K562 (cell line): Measurements from ENCODE around the gene TMED8. TPM values are rescaled to one million over a fixed set of nuclear protein-coding genes. Genes with fewer than 3 reads are reported as not detected.

Experiments
- ATAC-seq: fragments of 200-7000 bp; cut with Tn5 transposase; 3 replicates; pipeline ENCODE4 v1.9.1; 2020; ENCODE audit warnings: moderate library complexity
- BruUV-seq: library from RNA; stranded (reverse); fragments of 400-500 nt; replicated peaks from 2 replicates; lab custom pipeline; 2021; lab: Mats Ljungman, UMichigan
- CTCF ChIA-PET: fragments of 300-600 bp; formaldehyde crosslinking; extraction: SDS; loops from one replicate; lab custom pipeline; 2021; ENCODE audit warnings: low intra/inter-chr PET ratio; lab: Yijun Ruan, JAX
- POLR2A ChIA-PET: fragments of 300-600, 350-650 bp; sonication (Branson Sonifier 250); formaldehyde crosslinking; extraction: SDS; loops from one replicate; lab custom pipeline; 2021; ENCODE audit warnings: antibody characterized with exemption, inconsistent platforms; lab: Yijun Ruan, JAX
- DNase-seq, 4 experiments: peaks; one replicate each; pipeline versions ENCODE4 v3.0.0 to v3.0.0-alpha.2; 2011 to 2018; ENCODE audit warnings: low spot score in 3 of 4, mixed read lengths in 3 of 4; ENCODE audit errors: extremely low read depth in 1 of 4
- FAIRE-seq: peaks from 2 replicates; lab custom pipeline; 2011; peaks lifted over from hg19 to GRCh38; lab: Jason Lieb, UNC
- H2AFZ ChIP-seq: 2 replicates; pipeline ENCODE4 v1.6.0; 2011; ENCODE audit warnings: low read depth, low read length, control low read depth, inconsistent platforms
- H3K27ac ChIP-seq: fragments of 200-600 bp; 3 replicates; pipeline ENCODE4 v1.8.0; 2011; ENCODE audit warnings: low read depth, mild to moderate bottlenecking, control low read depth, inconsistent platforms, low read length, moderate library complexity, mixed read lengths; ENCODE audit errors: extremely low read depth
- H3K27me3 ChIP-seq, 2 experiments: fragments of 300-600 bp in 1 of 2; 2 replicates in 1 of 2; 3 replicates in 1 of 2; pipeline versions ENCODE4 v1.6.0 to v1.8.0; 2011; ENCODE audit warnings: inconsistent platforms in 2 of 2, low read length in 2 of 2, mild to moderate bottlenecking in 1 of 2, mixed read lengths in 1 of 2, moderate library complexity in 1 of 2; ENCODE audit not compliant: control insufficient read depth in 2 of 2, insufficient read depth in 2 of 2
- H3K36me3 ChIP-seq: fragments of 300-600 bp; 3 replicates; pipeline ENCODE4 v1.8.0; 2011; ENCODE audit warnings: mild to moderate bottlenecking, low read length, inconsistent platforms; ENCODE audit not compliant: control insufficient read depth, insufficient read depth
- H3K4me1 ChIP-seq, 2 experiments: fragments of 200-600 bp in 1 of 2; replicated peaks in 1 of 2; 2 replicates in 1 of 2; 3 replicates in 1 of 2; pipeline versions ENCODE4 v1.5.1 to v1.8.0; 2011; ENCODE audit warnings: inconsistent platforms in 2 of 2, low read length in 2 of 2, mild to moderate bottlenecking in 1 of 2, mixed read lengths in 1 of 2, moderate library complexity in 1 of 2; ENCODE audit not compliant: control insufficient read depth in 2 of 2, insufficient read depth in 2 of 2
- H3K4me2 ChIP-seq: 2 replicates; pipeline ENCODE4 v1.6.1; 2011; ENCODE audit warnings: low read length, control low read depth, inconsistent platforms, mixed read lengths; ENCODE audit not compliant: insufficient read depth
- H3K4me3 ChIP-seq: fragments of 200-600 bp; sonication (generic), shearing (Covaris generic); 2 replicates; pipeline ENCODE4 v1.5.1; 2016; ENCODE audit warnings: control low read depth, inconsistent platforms
- H3K79me2 ChIP-seq: fragments of 200-600 bp; 3 replicates; pipeline ENCODE4 v1.8.0; 2011; ENCODE audit warnings: low read length, inconsistent platforms; ENCODE audit not compliant: control insufficient read depth, insufficient read depth
- H3K9ac ChIP-seq, 2 experiments: 2 replicates each; pipeline versions ENCODE4 v1.6.0 to v1.6.1; 2011; ENCODE audit warnings: low read depth in 2 of 2, low read length in 2 of 2, control low read depth in 1 of 2, inconsistent platforms in 1 of 2, mild to moderate bottlenecking in 1 of 2, mixed read lengths in 1 of 2; ENCODE audit not compliant: insufficient read depth in 1 of 2
- H3K9me1 ChIP-seq: one replicate; pipeline ENCODE4 v1.6.0; 2011; ENCODE audit warnings: inconsistent platforms, mild to moderate bottlenecking, low read length, moderate library complexity; ENCODE audit not compliant: control insufficient read depth, insufficient read depth
- H3K9me3 ChIP-seq: replicated peaks from 2 replicates; pipeline ENCODE4 v1.5.1; 2011; ENCODE audit warnings: low read depth, low read length, inconsistent platforms; ENCODE audit not compliant: control insufficient read depth, insufficient read depth
- H4K20me1 ChIP-seq: replicated peaks from 2 replicates; pipeline ENCODE4 v1.6.1; 2011; ENCODE audit warnings: low read length, inconsistent platforms, mixed read lengths; ENCODE audit not compliant: control insufficient read depth, insufficient read depth
- ARID4B ChIP-seq: sonication (generic); formaldehyde crosslinking; IDR thresholded peaks from 2 replicates; pipeline ENCODE4 v1.8.0; 2022; ENCODE audit warnings: mild to moderate bottlenecking, missing genetic modification reagents
- E4F1 ChIP-seq: fragments of 250-450 bp; sonication (Bioruptor Pico); IDR thresholded peaks from 2 replicates; pipeline ENCODE4 v1.5.0; 2021; ENCODE audit warnings: mild to moderate bottlenecking, borderline replicate concordance
- STAT6 ChIP-seq: sonication (generic); formaldehyde crosslinking; IDR thresholded peaks from 2 replicates; pipeline ENCODE4 v1.8.1; 2023; ENCODE audit warnings: mild to moderate bottlenecking, missing genetic modification reagents
- WHSC1 ChIP-seq: IDR thresholded peaks from one replicate; pipeline ENCODE4 v1.6.1; 2012; ENCODE audit warnings: low read length, control low read depth, inconsistent platforms
- ZNF124 ChIP-seq: sonication (generic); formaldehyde crosslinking; IDR thresholded peaks from 2 replicates; pipeline ENCODE4 v1.8.1; 2022; ENCODE audit warnings: missing genetic modification reagents
- ZNF140 ChIP-seq: fragments of 250-450 bp; sonication (Bioruptor Pico); IDR thresholded peaks from 2 replicates; pipeline ENCODE4 v1.8.0; 2021; ENCODE audit warnings: moderate library complexity, mild to moderate bottlenecking, inconsistent platforms
- ZNF695 ChIP-seq: fragments of 450-650 bp; formaldehyde crosslinking; IDR thresholded peaks from 2 replicates; pipeline ENCODE4 v1.4.0; 2020; ENCODE audit warnings: mild to moderate bottlenecking, moderate library complexity
- WGBS: fragments of 100-300 bp; shearing (Covaris generic); methylation state at CpG from one replicate; pipeline ENCODE4 v1.1.6; 2016; ENCODE audit warnings: low coverage, mixed read lengths; ENCODE audit not compliant: insufficient coverage; ENCODE audit errors: missing lambda C conversion rate; 5-methylcytosine and 5-hydroxymethylcytosine counted together
- in situ Hi-C: fragments of 300-500 bp; cut with MboI; formaldehyde crosslinking; loops from 4 replicates; pipeline ENCODE4 v1.15.0; 2018; ENCODE audit warnings: inconsistent platforms, mixed read lengths
- intact Hi-C: fragments of 100-400 bp; cut with micrococcal nuclease; formaldehyde crosslinking; loops from 2 replicates; pipeline ENCODE4 v1.14.2; 2022
- polyA plus RNA-seq, 8 experiments: library from polyadenylated mRNA; depleted of rRNA in 4 of 8; stranded (reverse) in 5 of 8; unstranded in 3 of 8; fragments of >200 nt; fragmentation: Nextera tagmentation in 2 of 8; fragmentation: Illumina TruSeq in 1 of 8; extraction: Ambion mirVana in 2 of 8; extraction: Trizol in 1 of 8; gene quantifications; 2 replicates each; pipeline versions ENCODE4 v1.2.1 to v1.2.3, GENCODE V29; 2011 to 2014; ENCODE audit warnings: inconsistent platforms in 1 of 8, missing spikeins in 1 of 8
- total RNA-seq, 7 experiments: library from RNA; depleted of rRNA in 6 of 7; stranded (reverse); fragments of >200 nt in 6 of 7; fragmentation: Illumina TruSeq in 2 of 7; extraction: Trizol in 2 of 7; gene quantifications; 2 replicates each; pipeline versions ENCODE4 v1.2.1 to v1.2.3, GENCODE V29; 2011 to 2021; ENCODE audit warnings: low replicate concordance in 1 of 7

The TMED8 gene
- total and polyA plus RNA-seq, 9 of the 15 experiments (the other 6 are each of a cell fraction or from before 2014, with no cell fraction given): 3.3 to 17.4 (median 12.0) TPM

- no peak for TF ChIP-seq STAT6
- TF ChIP-seq, all 486 proteins: peak for 11
Observed at GRCh38 chr14:77406718-77407117, 29.8 kb upstream of the TMED8 start (continued).

GRCh38 chr14:77406086-77406485 lies 29.2 kb upstream of the TMED8 start:
- H3K4me3 ChIP-seq: no peak overlapping the region
- ATAC-seq (peak; percentile 8; the same call in 1 of the 3 replicates), FAIRE-seq (no peak), DNase-seq (peak in 2 of 4 experiments; percentile 10 to 13)
- H3K4me2 ChIP-seq: no peak overlapping the region
- no peaks in the 10 kb centered on the region for H3K9me1 ChIP-seq
- POLR2A ChIA-PET: no interaction called here
- intact Hi-C loops: loop anchor here (5.0 kb wide), 2 partner anchors 51 to 84 kb away; partner anchors contain the start of genes AHSA1, GSTZ1, POMT2 and VIPAS39
- in situ Hi-C loops: no loop called here
- H3K4me1 ChIP-seq: peaks cover 7 to 31% of the 10 kb centered on the region in 2 experiments
- no peak overlapping the region for H3K27ac ChIP-seq
- H2AFZ ChIP-seq: no peak overlapping the region
- H3K27me3 ChIP-seq: no peaks in the 10 kb centered on the region
- H3K36me3 ChIP-seq: no peaks in the 10 kb centered on the region
- no TSS peak for BruUV-seq
- no peaks in the 10 kb centered on the region for H3K9me3 ChIP-seq
- 7% methylated on average over 3 of the region's 3 CpGs for WGBS
- CTCF ChIA-PET: no interaction called here
- H3K9ac ChIP-seq: no peak overlapping the region; a peak in 1 of 4 replicates
- no peaks in the 10 kb centered on the region for H3K79me2 ChIP-seq
- H4K20me1 ChIP-seq: no peaks in the 10 kb centered on the region
- TF ChIP-seq ZNF695 (no peak), ZNF124 (CRISPR knock-in tag) (no peak), E4F1 (CRISPR knock-in tag) (no peak), WHSC1 (no peak), ZNF140 (CRISPR knock-in tag) (no peak), ARID4B (no peak)
